ENCODE data around the gene IPCEF1. TPM values are rescaled to one million over a fixed set of nuclear protein-coding genes. Genes with fewer than 3 reads are reported as not detected.

The IPCEF1 gene
- total and polyA plus RNA-seq, 2 donors (not counting 3 experiments of a cell fraction or from before 2014, with no cell fraction given) = 0.01 to 0.51 TPM

GRCh38 chr6:154156135-154156896 lies 200.3 kb downstream of the IPCEF1 start:
- Histone ChIP-seq H3K4me2 (ENCODE audit: insufficient read depth, low read length) (no peak overlapping the region), H4K20me1 (replicated peaks; ENCODE audit: control insufficient read depth, extremely low read depth, insufficient read depth, low read length) (no peaks in the 10 kb centered on the region), H3K36me3 (ENCODE audit: control insufficient read depth in 2 of 2, extremely low read depth in 1 of 2, insufficient read depth in 2 of 2, low read length in 2 of 2) (no peaks in the 10 kb centered on the region), H3K4me1 (ENCODE audit: control insufficient read depth, extremely low read depth, insufficient read depth, low read length) (no peaks in the 10 kb centered on the region), H2AFZ (ENCODE audit: low read depth, low read length) (no peak overlapping the region), H3K9me1 (replicated peaks; ENCODE audit: control insufficient read depth, extremely low read depth, insufficient read depth, low read length) (no peaks in the 10 kb centered on the region), H3K4me3 (replicated peaks in 1 of 3; ENCODE audit: insufficient read depth in 1 of 3, low read depth in 1 of 3, low read length in 3 of 3) (no peak overlapping the region), H3K79me2 (ENCODE audit: control insufficient read depth, insufficient read depth, low read length) (no peaks in the 10 kb centered on the region), H3K9me3 (replicated peaks; ENCODE audit: control insufficient read depth, insufficient read depth, low read length) (no peaks in the 10 kb centered on the region), H3K27me3 (ENCODE audit: control insufficient read depth in 2 of 2, insufficient read depth in 2 of 2, low read length in 2 of 2) (no peaks in the 10 kb centered on the region), H3K9ac (replicated peaks; ENCODE audit: extremely low read depth, insufficient read depth, low read length) (no peak overlapping the region), H3K27ac (ENCODE audit: insufficient read depth, low read depth, low read length) (no peak overlapping the region)
- intact Hi-C loops (cut with micrococcal nuclease) = loop anchor here (2.0 to 10.0 kb wide), 2 partner anchors 576 to 1018 kb away; partner anchors contain the start of gene SCAF8
- CTCF ChIA-PET = interaction anchor here (1.4 to 6.8 kb wide), 6 partner anchors 9 to 518 kb away, joined by 3 to 53 read pairs (median 22); no protein-coding TSS in a partner anchor
- peak; percentile 50 for FAIRE-seq
- BruUV-seq (replicated peaks) = no TSS peak
- dilution Hi-C loops (cut with MboI; ENCODE audit: extremely low pct_ligation_motif_present, low sequenced_read_pairs) = no loop called here
- DNase-seq (ENCODE audit: low read depth, low spot score) = peak; percentile 46
- POLR2A ChIA-PET = no interaction called here
- TF ChIP-seq CTCF (IDR thresholded peaks at IDR 0.05; ENCODE audit: extremely low read depth in 1 of 2, insufficient read depth in 1 of 2, low read depth in 1 of 2, low read length in 2 of 2) (peak; percentile 68 to 81), POLR2AphosphoS5 (IDR thresholded peaks at IDR 0.05; ENCODE audit: insufficient read depth, low read depth, low read length) (no peak), GATA2 (IDR thresholded peaks at IDR 0.05; ENCODE audit: insufficient read depth, insufficient read length, low read depth, low read length) (no peak)
